ENCODE results near the gene OMP. TPM values are rescaled to one million over a fixed set of nuclear protein-coding genes. Genes with fewer than 3 reads are reported as not detected.

OMP gene
- total RNA-seq, 2 experiments from 2014 or later: not detected

DNA sequence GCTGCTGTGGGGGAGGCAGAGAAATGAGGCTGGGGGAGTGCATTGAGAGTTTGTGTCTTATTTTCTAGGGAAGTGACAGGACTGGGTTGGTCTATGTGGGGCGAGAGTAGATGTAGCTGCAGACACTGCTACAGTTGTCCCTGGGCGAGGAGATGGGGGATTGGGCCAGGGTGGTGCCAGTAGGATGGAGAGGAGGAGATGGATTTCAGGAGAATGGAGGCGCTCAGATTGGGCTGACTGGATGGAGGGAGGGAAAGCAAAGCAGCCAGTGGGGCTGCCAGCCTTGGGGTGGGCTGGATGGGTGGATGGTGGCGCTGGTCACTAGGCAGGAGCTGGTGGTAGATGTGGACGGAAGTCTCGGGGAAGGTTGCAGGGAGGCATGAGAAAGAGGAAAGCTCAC, 9.3 kb downstream of the OMP start:
- H3K27me3 Mint-ChIP-seq: no peaks in the 10 kb centered on the region
- H3K27ac Mint-ChIP-seq: no peak overlapping the region
- H3K4me3 Mint-ChIP-seq: no peak overlapping the region
- no peaks in the 10 kb centered on the region for H3K4me1 Mint-ChIP-seq (ENCODE audit: low read depth)
- ChIA-PET CTCF (interaction anchor here (0.9 to 2.6 kb wide), 3 partner anchors 15 to 191 kb away, joined by 3 to 8 read pairs (median 5); no protein-coding TSS in a partner anchor), POLR2A (no interaction called here)
- no peaks in the 10 kb centered on the region for H3K36me3 Mint-ChIP-seq
- no peaks in the 10 kb centered on the region for H3K9me3 Mint-ChIP-seq
- intact Hi-C loops (cut with micrococcal nuclease): loop anchor here (10.0 kb wide), 1 partner anchor 307 kb away; no protein-coding TSS in a partner anchor
- no peak for DNase-seq

DNA sequence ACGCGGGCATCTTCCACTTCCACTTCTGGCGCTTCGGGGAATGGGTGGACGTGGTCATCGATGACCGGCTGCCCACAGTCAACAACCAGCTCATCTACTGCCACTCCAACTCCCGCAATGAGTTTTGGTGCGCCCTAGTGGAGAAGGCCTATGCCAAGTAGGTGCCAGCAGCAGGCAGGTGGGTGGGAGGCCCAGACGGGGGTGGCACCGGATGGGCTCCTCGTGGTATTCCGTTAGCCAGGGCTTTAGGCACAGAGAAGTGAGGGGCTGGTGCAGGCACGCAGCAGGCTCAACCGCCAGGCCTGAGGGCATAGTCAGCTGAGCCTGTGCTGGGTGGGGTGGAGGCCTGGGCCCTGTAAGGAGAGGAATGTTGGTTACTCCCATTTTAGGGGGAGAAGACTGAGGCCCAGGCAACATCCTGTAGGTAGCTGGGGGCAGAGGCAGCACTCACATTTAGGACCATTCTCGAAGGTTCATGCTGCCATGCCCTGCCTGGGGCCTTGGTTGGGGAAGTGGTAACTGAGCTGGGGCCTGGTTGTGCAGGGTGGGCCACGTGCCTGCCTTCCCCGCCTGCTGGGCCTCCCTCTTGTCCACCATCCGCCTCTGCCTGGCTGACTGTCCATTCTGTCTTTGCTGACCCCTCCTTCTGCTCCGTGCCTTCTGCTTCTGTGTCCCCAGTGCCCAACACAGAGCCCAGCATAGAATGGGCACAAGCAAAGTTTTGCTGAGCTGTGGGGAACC, 10.2 kb downstream of the OMP start:
- intact Hi-C loops (cut with micrococcal nuclease): loop anchor here (10.0 kb wide), 1 partner anchor 308 kb away; no protein-coding TSS in a partner anchor
- Mint-ChIP-seq H3K4me3 (no peak overlapping the region), H3K4me1 (ENCODE audit: low read depth) (no peaks in the 10 kb centered on the region), H3K27me3 (no peaks in the 10 kb centered on the region), H3K27ac (no peak overlapping the region), H3K9me3 (no peaks in the 10 kb centered on the region), H3K36me3 (no peaks in the 10 kb centered on the region)
- POLR2A ChIA-PET: no interaction called here
- no peak for DNase-seq
- CTCF ChIA-PET: interaction anchor here (1.6 to 2.0 kb wide), 3 partner anchors 14 to 192 kb away, joined by 3 to 7 read pairs (median 6); no protein-coding TSS in a partner anchor

DNA sequence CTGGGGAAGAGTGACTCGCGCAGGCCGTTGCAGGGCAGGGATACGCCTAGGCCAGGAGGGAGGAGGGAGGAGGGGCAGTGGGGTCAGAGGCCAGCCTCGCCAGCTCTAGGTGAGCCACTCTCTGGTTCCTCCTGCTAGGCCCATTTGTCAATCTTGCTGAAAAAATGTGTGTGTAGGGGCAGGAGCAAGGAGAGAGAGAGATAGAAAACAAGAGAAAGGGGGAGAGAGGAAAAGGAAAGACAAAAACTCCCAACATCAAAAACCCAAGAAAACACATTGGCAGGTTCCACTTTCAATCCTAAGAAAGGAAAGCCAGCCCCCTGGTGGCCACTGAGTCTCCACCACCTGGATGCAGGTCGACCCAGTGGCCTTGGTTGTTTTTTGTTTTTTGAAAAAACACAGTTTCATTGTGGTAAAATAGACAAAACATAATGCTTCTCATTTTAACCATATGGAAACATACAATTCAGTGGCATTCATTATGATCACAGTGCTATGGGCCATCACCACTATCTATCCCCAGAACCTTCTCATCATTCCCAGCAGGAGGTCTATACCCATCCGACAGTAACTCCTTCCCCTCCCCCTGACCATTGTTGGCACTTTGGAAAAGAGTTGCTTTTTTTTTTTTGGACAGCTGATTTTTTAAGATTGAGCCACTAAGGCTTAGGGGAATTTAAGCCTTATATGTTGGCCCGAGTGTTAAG, 10.9 kb downstream of the OMP start:
- CTCF ChIA-PET: interaction anchor here (1.2 to 2.0 kb wide), 3 partner anchors 11 to 23 kb away, joined by 3 to 7 read pairs (median 6); partner anchors contain the start of gene OMP

DNA sequence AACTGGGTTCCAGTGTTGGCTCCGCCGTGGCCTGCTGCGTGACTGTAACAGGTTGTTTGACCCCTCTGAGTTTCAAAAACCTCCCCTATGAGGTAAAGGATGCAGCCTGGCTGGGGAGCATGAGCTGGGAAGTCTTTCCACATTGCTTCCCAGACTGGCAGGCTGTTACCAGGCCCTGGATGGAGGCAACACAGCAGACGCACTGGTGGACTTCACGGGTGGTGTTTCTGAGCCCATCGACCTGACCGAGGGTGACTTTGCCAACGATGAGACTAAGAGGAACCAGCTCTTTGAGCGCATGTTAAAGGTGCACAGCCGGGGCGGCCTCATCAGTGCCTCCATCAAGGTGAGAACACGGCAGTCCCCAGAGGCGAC, 11.4 kb downstream of the OMP start:
- ChIA-PET CTCF (interaction anchor here (1.2 to 2.0 kb wide), 3 partner anchors 11 to 23 kb away, joined by 3 to 7 read pairs (median 6); partner anchors contain the start of gene OMP), POLR2A (no interaction called here)
- intact Hi-C loops (cut with micrococcal nuclease): loop anchor here (10.0 kb wide), 1 partner anchor 309 kb away; no protein-coding TSS in a partner anchor
- H3K4me1 Mint-ChIP-seq (ENCODE audit: low read depth): no peaks in the 10 kb centered on the region
- no peak overlapping the region for H3K4me3 Mint-ChIP-seq
- H3K27me3 Mint-ChIP-seq: no peaks in the 10 kb centered on the region
- H3K27ac Mint-ChIP-seq: no peak overlapping the region
- H3K9me3 Mint-ChIP-seq: no peaks in the 10 kb centered on the region
- no peaks in the 10 kb centered on the region for H3K36me3 Mint-ChIP-seq
- no peak for DNase-seq

More for the DNA sequence above, 10.9 kb downstream of the OMP start:
- Mint-ChIP-seq H3K9me3 (no peaks in the 10 kb centered on the region), H3K36me3 (no peaks in the 10 kb centered on the region), H3K27me3 (no peaks in the 10 kb centered on the region), H3K4me1 (ENCODE audit: low read depth) (no peaks in the 10 kb centered on the region), H3K4me3 (no peak overlapping the region), H3K27ac (no peak overlapping the region)
- POLR2A ChIA-PET: no interaction called here
- peak; percentile 34 for DNase-seq
- intact Hi-C loops (cut with micrococcal nuclease): loop anchor here (10.0 kb wide), 1 partner anchor 309 kb away; no protein-coding TSS in a partner anchor

DNA sequence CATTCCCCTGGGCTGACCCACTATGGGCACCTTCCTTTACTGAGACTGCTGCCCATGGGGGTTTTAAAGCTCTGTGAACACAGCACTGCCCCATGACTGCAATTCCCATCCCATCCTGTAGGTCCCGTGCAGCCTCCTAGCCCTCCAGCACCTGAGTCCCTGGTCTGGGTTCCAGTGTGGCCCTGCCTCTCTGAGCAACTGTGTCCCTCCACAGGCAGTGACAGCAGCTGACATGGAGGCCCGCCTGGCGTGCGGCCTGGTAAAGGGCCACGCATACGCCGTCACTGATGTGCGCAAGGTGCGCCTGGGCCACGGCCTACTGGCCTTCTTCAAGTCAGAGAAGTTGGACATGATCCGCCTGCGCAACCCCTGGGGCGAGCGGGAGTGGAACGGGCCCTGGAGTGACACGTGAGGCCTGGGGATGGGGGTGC, 12.6 kb downstream of the OMP start:
- no peak for DNase-seq
- H3K9me3 Mint-ChIP-seq: no peaks in the 10 kb centered on the region
- no peaks in the 10 kb centered on the region for H3K4me1 Mint-ChIP-seq (ENCODE audit: low read depth)
- no peaks in the 10 kb centered on the region for H3K36me3 Mint-ChIP-seq
- POLR2A ChIA-PET: no interaction called here
- H3K4me3 Mint-ChIP-seq: no peak overlapping the region
- intact Hi-C loops (cut with micrococcal nuclease): loop anchor here (10.0 kb wide), 1 partner anchor 310 kb away; no protein-coding TSS in a partner anchor
- CTCF ChIA-PET: interaction anchor here (1.2 to 4.4 kb wide), 2 partner anchors 12 kb away, joined by 3 to 24 read pairs; partner anchors contain the start of genes MYO7A and OMP
- no peaks in the 10 kb centered on the region for H3K27me3 Mint-ChIP-seq
- no peak overlapping the region for H3K27ac Mint-ChIP-seq

DNA sequence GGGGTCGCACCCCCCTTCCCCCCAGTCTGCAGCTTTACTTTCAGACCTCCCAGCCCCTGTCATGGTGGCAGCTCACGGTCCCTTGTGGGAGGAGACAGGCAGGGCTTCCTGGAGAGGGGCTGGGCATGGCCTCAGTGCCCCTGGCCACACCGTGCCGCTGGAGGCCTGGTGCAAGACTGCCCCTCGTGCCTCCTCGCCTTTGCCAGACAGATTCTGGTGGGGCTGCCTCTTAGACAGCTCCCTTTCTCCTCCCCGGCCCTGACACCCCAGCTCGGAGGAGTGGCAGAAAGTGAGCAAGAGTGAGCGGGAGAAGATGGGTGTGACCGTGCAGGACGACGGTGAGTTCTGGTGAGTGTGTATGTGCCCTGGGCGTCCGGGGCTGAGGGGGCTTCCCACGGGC, 13.3 kb downstream of the OMP start:
- ChIA-PET CTCF (interaction anchor here (1.2 to 4.4 kb wide), 3 partner anchors 11 to 71 kb away, joined by 3 to 24 read pairs (median 3); partner anchors contain the start of gene MYO7A), POLR2A (no interaction called here)
- DNase-seq: no peak
- H3K4me1 Mint-ChIP-seq (ENCODE audit: low read depth): no peaks in the 10 kb centered on the region
- no peaks in the 10 kb centered on the region for H3K27me3 Mint-ChIP-seq
- no peak overlapping the region for H3K4me3 Mint-ChIP-seq
- H3K9me3 Mint-ChIP-seq: no peaks in the 10 kb centered on the region
- no peaks in the 10 kb centered on the region for H3K36me3 Mint-ChIP-seq
- no peak overlapping the region for H3K27ac Mint-ChIP-seq
- intact Hi-C loops (cut with micrococcal nuclease): loop anchor here (10.0 kb wide), 1 partner anchor 311 kb away; no protein-coding TSS in a partner anchor

DNA sequence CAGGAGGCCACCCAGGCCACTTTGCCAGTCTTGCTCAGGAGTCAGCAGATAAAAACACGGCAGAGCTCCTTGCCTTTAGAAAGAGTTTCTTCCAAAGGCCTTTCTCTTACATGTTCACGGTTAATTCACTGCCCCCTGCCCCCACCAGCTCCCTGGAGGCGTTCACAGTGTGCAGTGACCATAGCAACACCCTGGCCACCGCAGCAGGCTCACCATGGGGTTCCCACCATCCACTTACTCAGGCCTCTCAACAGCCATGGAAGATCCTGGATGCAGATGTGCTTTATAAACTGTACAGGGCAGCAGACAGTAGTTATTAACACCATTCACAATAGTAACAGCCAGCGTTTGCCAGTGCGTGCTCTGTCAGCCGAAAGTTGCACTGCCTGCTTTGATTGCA, 14.9 kb downstream of the OMP start:
- DNase-seq: no peak
- H3K27me3 Mint-ChIP-seq: no peaks in the 10 kb centered on the region
- H3K36me3 Mint-ChIP-seq: no peaks in the 10 kb centered on the region
- intact Hi-C loops (cut with micrococcal nuclease): loop anchor here (10.0 kb wide), 1 partner anchor 313 kb away; no protein-coding TSS in a partner anchor
- no peak overlapping the region for H3K27ac Mint-ChIP-seq
- ChIA-PET POLR2A (interaction anchor here (0.6 kb wide), 1 partner anchor 137 kb away, joined by 4 read pairs; no protein-coding TSS in a partner anchor), CTCF (interaction anchor here (0.9 to 4.4 kb wide), 2 partner anchors 10 to 26 kb away, joined by 3 to 24 read pairs; partner anchors contain the start of gene MYO7A)
- H3K9me3 Mint-ChIP-seq: no peaks in the 10 kb centered on the region
- H3K4me1 Mint-ChIP-seq (ENCODE audit: low read depth): no peaks in the 10 kb centered on the region
- no peak overlapping the region for H3K4me3 Mint-ChIP-seq

DNA sequence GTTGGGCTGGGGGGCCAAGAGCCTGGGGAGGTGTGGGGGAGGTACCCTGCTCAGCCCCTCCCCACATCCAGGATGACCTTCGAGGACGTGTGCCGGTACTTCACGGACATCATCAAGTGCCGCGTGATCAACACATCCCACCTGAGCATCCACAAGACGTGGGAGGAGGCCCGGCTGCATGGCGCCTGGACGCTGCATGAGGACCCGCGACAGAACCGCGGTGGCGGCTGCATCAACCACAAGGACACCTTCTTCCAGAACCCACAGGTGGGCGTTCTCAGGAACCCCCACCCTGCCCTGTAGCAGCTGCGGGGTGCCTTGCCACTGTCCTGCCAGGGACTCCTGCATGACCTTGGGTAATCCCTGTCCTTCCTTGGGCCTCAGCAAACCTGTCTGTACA, 15.4 kb downstream of the OMP start:
- no peaks in the 10 kb centered on the region for H3K36me3 Mint-ChIP-seq

DNA sequence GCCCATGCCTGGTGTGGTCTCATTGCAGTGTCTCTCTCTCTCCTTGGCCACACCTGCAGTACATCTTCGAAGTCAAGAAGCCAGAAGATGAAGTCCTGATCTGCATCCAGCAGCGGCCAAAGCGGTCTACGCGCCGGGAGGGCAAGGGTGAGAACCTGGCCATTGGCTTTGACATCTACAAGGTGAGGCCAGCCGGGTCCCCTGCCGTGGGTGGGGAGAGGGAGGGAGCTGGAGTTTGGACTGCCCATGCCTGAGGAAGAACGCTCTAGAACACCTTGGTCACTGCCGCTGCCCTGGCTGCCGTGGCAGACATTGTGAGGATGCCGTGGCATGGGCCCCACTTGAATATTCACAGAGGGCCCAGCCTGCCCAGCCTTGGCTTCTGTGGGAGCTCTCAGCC, 16.3 kb downstream of the OMP start:
- Mint-ChIP-seq H3K27me3 (no peaks in the 10 kb centered on the region), H3K4me1 (ENCODE audit: low read depth) (no peaks in the 10 kb centered on the region), H3K36me3 (no peaks in the 10 kb centered on the region), H3K9me3 (no peaks in the 10 kb centered on the region), H3K27ac (no peak overlapping the region), H3K4me3 (no peak overlapping the region)
- intact Hi-C loops (cut with micrococcal nuclease): loop anchor here (10.0 kb wide), 1 partner anchor 314 kb away; no protein-coding TSS in a partner anchor
- DNase-seq: no peak
- POLR2A ChIA-PET: no interaction called here
- CTCF ChIA-PET: interaction anchor here (4.4 kb wide), 1 partner anchor 8 kb away, joined by 24 read pairs; the partner anchor contains the start of gene MYO7A

More for the DNA sequence above, 15.4 kb downstream of the OMP start:
- Mint-ChIP-seq H3K4me3 (no peak overlapping the region), H3K27ac (no peak overlapping the region), H3K9me3 (no peaks in the 10 kb centered on the region), H3K27me3 (no peaks in the 10 kb centered on the region), H3K4me1 (ENCODE audit: low read depth) (no peaks in the 10 kb centered on the region)
- intact Hi-C loops (cut with micrococcal nuclease): loop anchor here (10.0 kb wide), 1 partner anchor 313 kb away; no protein-coding TSS in a partner anchor
- ChIA-PET CTCF (interaction anchor here (0.9 to 4.4 kb wide), 2 partner anchors 9 to 27 kb away, joined by 3 to 24 read pairs; partner anchors contain the start of gene MYO7A), POLR2A (no interaction called here)
- no peak for DNase-seq

DNA sequence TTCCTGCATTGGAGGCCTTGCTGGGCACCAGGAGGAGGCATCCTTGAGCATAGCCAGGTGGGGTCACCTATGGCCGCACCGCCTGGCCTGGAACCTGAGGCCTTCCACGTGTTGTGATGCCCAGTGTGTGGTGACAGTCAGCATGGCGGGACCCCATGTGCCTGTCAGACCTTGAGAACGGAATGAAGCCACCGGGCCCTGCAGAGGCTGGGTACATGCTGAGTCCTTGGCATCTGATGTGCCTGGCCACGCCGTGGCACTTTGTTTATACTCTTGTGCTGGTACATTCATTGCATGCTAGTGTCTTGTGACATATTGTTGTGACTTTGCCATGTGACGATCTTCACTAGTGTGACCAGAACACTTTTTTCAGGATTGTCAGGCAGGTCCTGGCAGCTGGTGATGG, 16.9 kb downstream of the OMP start:
- Mint-ChIP-seq H3K36me3 (no peaks in the 10 kb centered on the region), H3K4me1 (ENCODE audit: low read depth) (no peaks in the 10 kb centered on the region), H3K27me3 (no peaks in the 10 kb centered on the region), H3K4me3 (no peak overlapping the region), H3K9me3 (no peaks in the 10 kb centered on the region), H3K27ac (no peak overlapping the region)
- intact Hi-C loops (cut with micrococcal nuclease): loop anchor here (10.0 kb wide), 1 partner anchor 315 kb away; no protein-coding TSS in a partner anchor
- CTCF ChIA-PET: no interaction called here
- DNase-seq: no peak
- POLR2A ChIA-PET: no interaction called here

DNA sequence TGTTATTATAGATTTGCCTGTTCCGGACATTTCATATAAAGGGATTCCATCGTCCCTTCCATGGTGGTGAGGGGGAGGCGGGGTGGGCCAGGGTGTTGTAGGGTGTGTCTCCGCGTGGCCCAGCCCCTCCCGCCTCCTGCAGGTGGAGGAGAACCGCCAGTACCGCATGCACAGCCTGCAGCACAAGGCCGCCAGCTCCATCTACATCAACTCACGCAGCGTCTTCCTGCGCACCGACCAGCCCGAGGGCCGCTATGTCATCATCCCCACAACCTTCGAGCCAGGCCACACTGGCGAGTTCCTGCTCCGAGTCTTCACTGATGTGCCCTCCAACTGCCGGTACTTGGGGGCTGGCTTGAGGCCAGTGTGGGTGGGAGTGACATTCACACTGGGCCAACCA, 17.9 kb downstream of the OMP start:
- ChIA-PET CTCF (interaction anchor here (1.3 kb wide), 1 partner anchor 68 kb away, joined by 4 read pairs; no protein-coding TSS in a partner anchor), POLR2A (no interaction called here)
- H3K27ac Mint-ChIP-seq: no peak overlapping the region
- no peaks in the 10 kb centered on the region for H3K4me1 Mint-ChIP-seq (ENCODE audit: low read depth)
- no peaks in the 10 kb centered on the region for H3K36me3 Mint-ChIP-seq
- DNase-seq: no peak
- intact Hi-C loops (cut with micrococcal nuclease): no loop called here
- no peaks in the 10 kb centered on the region for H3K27me3 Mint-ChIP-seq
- no peak overlapping the region for H3K4me3 Mint-ChIP-seq
- no peaks in the 10 kb centered on the region for H3K9me3 Mint-ChIP-seq
